HCT116 (cell line): ENCODE measurements around the gene RGS7. TPM values are rescaled to one million over a fixed set of nuclear protein-coding genes. Genes with fewer than 3 reads are reported as not detected.

Experiments
- ATAC-seq: fragments of 200-7000 bp; cut with Tn5 transposase; 2 replicates; pipeline ENCODE4 v1.9.1; 2020; ENCODE audit warnings: mild to moderate bottlenecking, moderate library complexity
- BruUV-seq: library from RNA; stranded (reverse); fragments of 400-500 nt; replicated peaks from 2 replicates; lab custom pipeline; 2021; lab: Mats Ljungman, UMichigan
- CTCF ChIA-PET: fragments of 300-600 bp; sonication (Branson Sonifier 250); formaldehyde crosslinking; loops from one replicate; lab custom pipeline; 2021; ENCODE audit warnings: antibody characterized with exemption; lab: Charles Lee
- POLR2A ChIA-PET: fragments of 300-600, 350-600 bp; sonication (Branson Sonifier 250); formaldehyde crosslinking; loops from one replicate; lab custom pipeline; 2021; ENCODE audit warnings: antibody characterized with exemption; lab: Charles Lee
- RAD21 ChIA-PET, 2 experiments: fragments of 300-600 bp; sonication (Branson Sonifier 250); formaldehyde crosslinking; loops; one replicate each; lab custom pipeline; 2023; ENCODE audit warnings: low total read pairs in 2 of 2; ENCODE audit not compliant: uncharacterized antibody in 2 of 2, unreplicated experiment in 2 of 2, low non-redundant PET in 1 of 2; lab: Charles Lee
- DNase-seq: peaks from one replicate; pipeline ENCODE4 v3.0.0-alpha.2; 2010; ENCODE audit warnings: low read depth, low spot score
- H2AFZ ChIP-seq: fragments of 200-600 bp; shearing (Covaris generic), sonication (generic); 2 replicates; pipeline ENCODE4 v1.6.1; 2017; ENCODE audit warnings: low read depth, mixed run types, mixed read lengths, antibody characterized with exemption, low read length; ENCODE audit not compliant: poor library complexity, severe bottlenecking
- H3K27ac ChIP-seq: 2 replicates; pipeline ENCODE4 v1.5.1; 2012; ENCODE audit warnings: low read depth, low read length
- H3K27me3 ChIP-seq: fragments of 200-600 bp; sonication (generic); 2 replicates; pipeline ENCODE4 v1.6.1; 2016; ENCODE audit warnings: mixed run types, low read length, mixed read lengths; ENCODE audit not compliant: insufficient read depth
- H3K36me3 ChIP-seq, 2 experiments: fragments of 200-500 bp in 1 of 2; fragments of 200-600 bp in 1 of 2; sonication (Bioruptor generic) in 1 of 2; sonication (generic) in 1 of 2; 2 replicates each; pipeline versions ENCODE4 v1.5.1 to v1.6.1; 2014 to 2016; ENCODE audit warnings: low read length in 2 of 2, inconsistent platforms in 1 of 2, mixed read lengths in 1 of 2, mixed run types in 1 of 2; ENCODE audit not compliant: insufficient read depth in 2 of 2, control insufficient read depth in 1 of 2
- H3K4me1 ChIP-seq, 2 experiments: fragments of 200-600 bp in 1 of 2; sonication (generic) in 1 of 2; 2 replicates each; pipeline versions ENCODE4 v1.5.1 to v1.6.1; 2012 to 2017; ENCODE audit warnings: low read length in 2 of 2, inconsistent platforms in 1 of 2, mild to moderate bottlenecking in 1 of 2, mixed read lengths in 1 of 2, mixed run types in 1 of 2, moderate library complexity in 1 of 2; ENCODE audit not compliant: insufficient read depth in 2 of 2, control insufficient read depth in 1 of 2
- H3K4me2 ChIP-seq: fragments of 200-600 bp; sonication (generic); 2 replicates; pipeline ENCODE4 v1.6.1; 2017; ENCODE audit warnings: mixed run types, low read length, mixed read lengths
- H3K4me3 ChIP-seq, 2 experiments: fragments of 200-600 bp in 1 of 2; sonication (generic) in 1 of 2; replicated peaks in 1 of 2; 2 replicates each; pipeline ENCODE4 v1.5.1; 2011 to 2016; ENCODE audit warnings: low read length in 2 of 2, control low read depth in 1 of 2, low read depth in 1 of 2, mild to moderate bottlenecking in 1 of 2, mixed read lengths in 1 of 2, mixed run types in 1 of 2
- H3K79me2 ChIP-seq: fragments of 200-600 bp; sonication (generic); 2 replicates; pipeline ENCODE4 v1.6.1; 2017; ENCODE audit warnings: mild to moderate bottlenecking, mixed run types, low read length, moderate library complexity, mixed read lengths; ENCODE audit not compliant: insufficient read depth
- H3K9ac ChIP-seq: fragments of 200-600 bp; sonication (generic); 2 replicates; pipeline ENCODE4 v1.6.1; 2016; ENCODE audit warnings: low read length, mixed read lengths
- H3K9me2 ChIP-seq: fragments of 200-600 bp; sonication (generic), shearing (Covaris generic); 2 replicates; pipeline ENCODE4 v1.6.1; 2017; ENCODE audit warnings: mixed run types, mild to moderate bottlenecking, moderate library complexity; ENCODE audit not compliant: insufficient read depth
- H3K9me3 ChIP-seq, 2 experiments: fragments of 200-500 bp in 1 of 2; fragments of 200-600 bp in 1 of 2; sonication (Bioruptor generic) in 1 of 2; sonication (generic) in 1 of 2; 2 replicates each; pipeline ENCODE4 v1.6.1; 2014 to 2017; ENCODE audit warnings: low read length in 2 of 2, mixed read lengths in 2 of 2, inconsistent platforms in 1 of 2, low read depth in 1 of 2, mild to moderate bottlenecking in 1 of 2, mixed run types in 1 of 2, moderate library complexity in 1 of 2; ENCODE audit not compliant: control insufficient read depth in 1 of 2, insufficient read depth in 1 of 2
- H4K20me1 ChIP-seq: fragments of 200-600 bp; sonication (generic), shearing (Covaris generic); 2 replicates; pipeline ENCODE4 v1.6.1; 2017; ENCODE audit warnings: mixed run types, mild to moderate bottlenecking, moderate library complexity; ENCODE audit not compliant: insufficient read depth
- CBX3 ChIP-seq: IDR thresholded peaks from 2 replicates; pipeline ENCODE4 v1.6.1; 2012; ENCODE audit warnings: low read depth
- CTCF ChIP-seq, 3 experiments: fragments of 200-600 bp in 1 of 3; sonication (generic) in 1 of 3; IDR thresholded peaks in 2 of 3; conservative IDR thresholded peaks in 1 of 3; 2 replicates each; pipeline ENCODE4 v1.5.1; 2012 to 2017; ENCODE audit warnings: low read depth in 2 of 3, low read length in 2 of 3, antibody characterized with exemption in 1 of 3, borderline replicate concordance in 1 of 3, control low read depth in 1 of 3, mild to moderate bottlenecking in 1 of 3, mixed read lengths in 1 of 3, mixed run types in 1 of 3, moderate library complexity in 1 of 3; ENCODE audit not compliant: insufficient read depth in 1 of 3
- EGR1 ChIP-seq: IDR thresholded peaks from 2 replicates; pipeline ENCODE4 v1.6.1; 2012; ENCODE audit warnings: low read depth
- ELF1 ChIP-seq: IDR thresholded peaks from 2 replicates; pipeline ENCODE4 v1.6.1; 2012; ENCODE audit warnings: low read depth, borderline replicate concordance
- EZH2 ChIP-seq: fragments of 200-600 bp; sonication (generic); IDR thresholded peaks from 2 replicates; pipeline ENCODE4 v1.6.1; 2017; ENCODE audit warnings: antibody characterized with exemption, mixed run types
- EZH2phosphoT487 ChIP-seq: fragments of 200-600 bp; IDR thresholded peaks from 2 replicates; pipeline ENCODE4 v1.6.1; 2018; ENCODE audit warnings: antibody characterized with exemption, borderline replicate concordance
- FOSL1 ChIP-seq: IDR thresholded peaks from 2 replicates; pipeline ENCODE4 v1.6.1; 2012; ENCODE audit warnings: low read depth
- JUND ChIP-seq: IDR thresholded peaks from 2 replicates; pipeline ENCODE4 v1.6.1; 2012
- MAX ChIP-seq: IDR thresholded peaks from 2 replicates; pipeline ENCODE4 v1.6.1; 2012
- POLR2A ChIP-seq: IDR thresholded peaks from 2 replicates; pipeline ENCODE4 v1.7.0; 2011; ENCODE audit warnings: borderline replicate concordance; ENCODE audit not compliant: insufficient read depth, insufficient read length; ENCODE audit errors: extremely low read depth
- POLR2AphosphoS5 ChIP-seq: IDR thresholded peaks from 2 replicates; pipeline ENCODE4 v1.6.1; 2011; ENCODE audit warnings: mild to moderate bottlenecking, low read depth, low read length, moderate library complexity
- RAD21 ChIP-seq: IDR thresholded peaks from 2 replicates; pipeline ENCODE4 v1.6.1; 2012; ENCODE audit warnings: low read depth, mild to moderate bottlenecking
- REST ChIP-seq: IDR thresholded peaks from 2 replicates; pipeline ENCODE4 v1.6.1; 2012; ENCODE audit warnings: low read depth
- SIN3A ChIP-seq: IDR thresholded peaks from 2 replicates; pipeline ENCODE4 v1.6.1; 2012; ENCODE audit warnings: low read depth
- SP1 ChIP-seq: IDR thresholded peaks from 2 replicates; pipeline ENCODE4 v1.6.1; 2012; ENCODE audit warnings: low read depth
- SRF ChIP-seq: IDR thresholded peaks from 2 replicates; pipeline ENCODE4 v1.6.1; 2012; ENCODE audit warnings: low read depth
- TCF7L2 ChIP-seq: IDR thresholded peaks from 2 replicates; pipeline ENCODE4 v1.7.0; 2011; ENCODE audit warnings: borderline replicate concordance, inconsistent platforms; ENCODE audit not compliant: insufficient read depth, insufficient read length; ENCODE audit errors: extremely low read depth
- YY1 ChIP-seq: IDR thresholded peaks from 2 replicates; pipeline ENCODE4 v1.6.1; 2011; ENCODE audit warnings: low read length, low read depth, moderate library complexity, mild to moderate bottlenecking; ENCODE audit not compliant: insufficient replicate concordance; ENCODE audit errors: extremely low read depth
- ZBTB33 ChIP-seq: IDR thresholded peaks from 2 replicates; pipeline ENCODE4 v1.6.1; 2011; ENCODE audit warnings: mild to moderate bottlenecking, low read length, moderate library complexity; ENCODE audit not compliant: insufficient replicate concordance; ENCODE audit errors: extremely low read depth
- ZNF274 ChIP-seq: fragments of 200-500 bp; sonication (Bioruptor generic); IDR thresholded peaks from 2 replicates; pipeline ENCODE4 v1.6.1; 2014; ENCODE audit warnings: mild to moderate bottlenecking, low read depth, low read length, inconsistent platforms
- intact Hi-C: fragments of 100-400 bp; cut with micrococcal nuclease; formaldehyde crosslinking; loops from 2 replicates; pipeline ENCODE4 v1.10.0; 2022
- total RNA-seq: library from RNA; stranded (reverse); gene quantifications from one replicate; pipeline ENCODE4 v1.2.1, GENCODE V29; 2021; ENCODE audit not compliant: unreplicated experiment

Gene RGS7
- total RNA-seq, 1 experiment from 2014 or later: not detected

GRCh38 chr1:241352401-241352800, 4.6 kb downstream of the RGS7 start:
- no peaks in the 10 kb centered on the region; the same call in 1 of the 2 replicates for H4K20me1 ChIP-seq
- no peak overlapping the region for H3K4me2 ChIP-seq
- no peaks in the 10 kb centered on the region for H3K4me1 ChIP-seq
- H3K36me3 ChIP-seq: no peaks in the 10 kb centered on the region
- TF ChIP-seq ZBTB33: no peak
- TF ChIP-seq RAD21: no peak
- no peak for TF ChIP-seq YY1
- no peak for TF ChIP-seq POLR2AphosphoS5
- no peak for TF ChIP-seq MAX
- TF ChIP-seq REST: no peak
- TF ChIP-seq ELF1: no peak
- TF ChIP-seq FOSL1: no peak
- TF ChIP-seq SRF: no peak
- no peak for TF ChIP-seq ZNF274
- TF ChIP-seq EZH2: no peak
- TF ChIP-seq POLR2A: no peak
- no peak for TF ChIP-seq JUND
- no peak for TF ChIP-seq CTCF (IDR thresholded peaks at IDR 0.05 in 2 of 3, conservative IDR thresholded peaks at IDR 0.05 in 1 of 3; ENCODE audit: borderline replicate concordance in 1 of 3, insufficient read depth in 1 of 3, low read depth in 2 of 3, low read length in 2 of 3)
- TF ChIP-seq SP1: no peak
- no peak for TF ChIP-seq EZH2phosphoT487
- TF ChIP-seq TCF7L2: no peak
- no peak for TF ChIP-seq EGR1
- no peak for TF ChIP-seq SIN3A
- no peak for TF ChIP-seq CBX3
- ChIA-PET POLR2A (no interaction called here), CTCF (no interaction called here), RAD21 (no interaction called here)
- H3K9ac ChIP-seq: no peak overlapping the region
- no peak overlapping the region for H2AFZ ChIP-seq
- intact Hi-C loops: no loop called here
- no peak overlapping the region for H3K4me3 ChIP-seq
- ATAC-seq (no peak), DNase-seq (no peak)
- peaks cover 9% of the 10 kb centered on the region; the same call in 1 of the 2 replicates for H3K27me3 ChIP-seq
- no peak overlapping the region for H3K27ac ChIP-seq
- H3K9me2 ChIP-seq: no peaks in the 10 kb centered on the region
- H3K79me2 ChIP-seq: no peaks in the 10 kb centered on the region
- H3K9me3 ChIP-seq: no peaks in the 10 kb centered on the region
- BruUV-seq: no TSS peak
